Mucosa of descending colon (tissue), 3 donors: ENCODE results near the gene WASHC3. TPM values are rescaled to one million over a fixed set of nuclear protein-coding genes. Genes with fewer than 3 reads are reported as not detected.

Source experiments
- ATAC-seq: fragments of 200-7000 bp; cut with Tn5 transposase; one replicate; pipeline ENCODE4 v1.9.1; 2020; ENCODE audit warnings: mild to moderate bottlenecking, moderate library complexity
- DNase-seq, 3 donors: peaks; one replicate each; pipeline ENCODE4 v3.0.0-alpha.2; 2020
- H3K36me3 ChIP-seq: fragments of 200-600 bp; one replicate; pipeline ENCODE4 v1.8.0; 2021; ENCODE audit warnings: low read depth, mild to moderate bottlenecking
- H3K4me1 ChIP-seq: fragments of 200-600 bp; one replicate; pipeline ENCODE4 v1.8.0; 2021; ENCODE audit warnings: low read depth, mild to moderate bottlenecking
- H3K4me3 ChIP-seq: fragments of 200-600 bp; one replicate; pipeline ENCODE4 v1.8.0; 2021; ENCODE audit warnings: mild to moderate bottlenecking
- H3K9me3 ChIP-seq: fragments of 200-600 bp; one replicate; pipeline ENCODE4 v1.8.0; 2021; ENCODE audit warnings: mild to moderate bottlenecking
- CTCF ChIP-seq: fragments of 200-600 bp; IDR thresholded peaks from one replicate; pipeline ENCODE4 v1.8.0; 2022; ENCODE audit warnings: antibody characterized with exemption, mild to moderate bottlenecking
- intact Hi-C, 2 donors: fragments of 100-400 bp; cut with DNase I in 1 of 2; cut with micrococcal nuclease in 1 of 2; formaldehyde crosslinking; loops; one replicate each; pipeline versions ENCODE4 v1.11.0 to v1.11.1; 2022; cut with DNase I, micrococcal nuclease
- long read RNA-seq, 2 donors: library from polyadenylated mRNA; unstranded; transcript quantifications; one replicate each; pipeline ENCODE4 v2.0.0, GENCODE V29; 2019 to 2021
- total RNA-seq, 3 donors: library from RNA; stranded (reverse); fragmentation: NEBNext Ultra II Directional in 2 of 3; extraction: Animal tissue kit (Norgen Biotek cat#: 25700) in 2 of 3; gene quantifications; one replicate each; pipeline versions ENCODE4 v1.2.1 to v1.2.4, GENCODE V29; 2021 to 2023
- donor health status: DM: no; HTN: no; CAD: no; lungs with moderate emphysema.
- donor health status: DM: no; HTN: no; CAD: no.
- donor health status: DM: no; HTN: yes; CAD: no.

Gene WASHC3
- 10 to 100 TPM; 31.1 to 39.1 (median 34.9) TPM for total RNA-seq
- long read RNA-seq, donor 1, transcript WASHC3-201 (7 exons, 916 nt) = major isoform, 13 of 28 reads
- long read RNA-seq, donor 1, partial matches to known transcripts = 0 of 28 reads
- long read RNA-seq, donor 1, other reads (novel, unspliced or antisense) = 8 of 28 reads
- long read RNA-seq, donor 2, transcript WASHC3-201 (7 exons, 916 nt) = major isoform, 19 of 25 reads
- long read RNA-seq, donor 2, partial matches to known transcripts = 0 of 25 reads
- long read RNA-seq, donor 2, other reads (novel, unspliced or antisense) = 2 of 25 reads

- peak; percentile 99 for ATAC-seq
- TF ChIP-seq CTCF = no peak
- peak; percentile 96 to 97 (median 97) for DNase-seq
- Histone ChIP-seq H3K36me3 (no peaks in the 10 kb centered on the region), H3K4me1 (peaks cover 5% of the 10 kb centered on the region), H3K4me3 (peak within 1 kb of the TSS; percentile 57), H3K9me3 (no peaks in the 10 kb centered on the region)
- intact Hi-C loops = no loop called here
These were observed at the start of gene WASHC3 for GRCh38 chr12:102061560-102062418. Gene WASHC3, minus strand, starts transcription at chr12:102061991. Its CDS starts 29 bp downstream, at chr12:102061962.

GRCh38 chr12:102110782-102111181, 49.0 kb upstream of the WASHC3 start:
- DNase-seq (no peak), ATAC-seq (no peak)
- intact Hi-C loops = no loop called here
- H3K9me3 ChIP-seq = peaks cover 10% of the 10 kb centered on the region
- no peaks in the 10 kb centered on the region for H3K36me3 ChIP-seq
- no peak overlapping the region for H3K4me3 ChIP-seq
- H3K4me1 ChIP-seq = no peaks in the 10 kb centered on the region
- TF ChIP-seq CTCF = no peak

- ATAC-seq (no peak), DNase-seq (no peak)
- no peaks in the 10 kb centered on the region for H3K36me3 ChIP-seq
- no peak for TF ChIP-seq CTCF
- no peaks in the 10 kb centered on the region for H3K4me1 ChIP-seq
- no peak overlapping the region for H3K4me3 ChIP-seq
- intact Hi-C loops = no loop called here
- H3K9me3 ChIP-seq = peaks cover 10% of the 10 kb centered on the region
These were observed 46.2 kb upstream of the WASHC3 start for GRCh38 chr12:102107970-102108369.

- DNase-seq = no peak
- no peak for ATAC-seq
- no peaks in the 10 kb centered on the region for H3K36me3 ChIP-seq
These were observed 45.1 kb upstream of the WASHC3 start for GRCh38 chr12:102106905-102107304.

GRCh38 chr12:102096855-102097254, 35.1 kb upstream of the WASHC3 start:
- intact Hi-C loops = no loop called here
- Histone ChIP-seq H3K9me3 (no peaks in the 10 kb centered on the region), H3K4me3 (no peak overlapping the region), H3K4me1 (no peaks in the 10 kb centered on the region), H3K36me3 (no peaks in the 10 kb centered on the region)
- no peak for TF ChIP-seq CTCF
- ATAC-seq = no peak
- no peak for DNase-seq

More at GRCh38 chr12:102106905-102107304, 45.1 kb upstream of the WASHC3 start:
- H3K4me3 ChIP-seq = no peak overlapping the region
- intact Hi-C loops = no loop called here
- no peaks in the 10 kb centered on the region for H3K4me1 ChIP-seq
- TF ChIP-seq CTCF = no peak
- H3K9me3 ChIP-seq = peaks cover 10% of the 10 kb centered on the region
